T-cell (primary cell): ENCODE results near the gene TRIM7. TPM values are rescaled to one million over a fixed set of nuclear protein-coding genes. Genes with fewer than 3 reads are reported as not detected.

Experiments
- ATAC-seq, 4 experiments: fragments of 200-7000 bp in 3 of 4; fragments of 150-1000 bp in 1 of 4; cut with Tn5 transposase; replicated peaks in 1 of 4; 1 replicate in 3 of 4; 2 replicates in 1 of 4; pipeline ENCODE4 v1.10.0; 2021; ENCODE audit warnings: moderate library complexity in 3 of 4, mild to moderate bottlenecking in 2 of 4, moderate number of reproducible peaks in 1 of 4
- CTCF ChIA-PET, 2 donors: fragments of 300-600 bp; sonication (Branson Sonifier 250); formaldehyde crosslinking; loops; one replicate each; lab custom pipeline; 2022; ENCODE audit warnings: antibody characterized with exemption in 2 of 2; lab: Charles Lee
- POLR2A ChIA-PET, 2 donors: fragments of 300-600 bp; sonication (Branson Sonifier 250); formaldehyde crosslinking; loops; one replicate each; lab custom pipeline; 2022; ENCODE audit warnings: antibody characterized with exemption in 2 of 2; lab: Charles Lee
- DNase-seq, 35 experiments: peaks; one replicate each; pipeline versions ENCODE4 v3.0.0 to v3.0.0-alpha.2; 2013 to 2023
- H3K27ac ChIP-seq: one replicate; pipeline ENCODE4 v1.5.1; 2013; ENCODE audit warnings: low read length
- H3K27me3 ChIP-seq, 2 experiments: replicated peaks in 1 of 2; 1 replicate in 1 of 2; 2 replicates in 1 of 2; pipeline versions ENCODE4 v1.6.1 to v1.7.0; 2013; ENCODE audit warnings: low read length in 1 of 2, mixed read lengths in 1 of 2; ENCODE audit not compliant: control insufficient read depth in 2 of 2, insufficient read depth in 2 of 2; ENCODE audit errors: extremely low read depth in 1 of 2
- H3K36me3 ChIP-seq, 2 donors: 1 replicate in 1 of 2; 2 replicates in 1 of 2; pipeline versions ENCODE4 v1.6.1 to v1.7.0; 2013; ENCODE audit warnings: low read length in 1 of 2; ENCODE audit not compliant: control insufficient read depth in 2 of 2, insufficient read depth in 1 of 2; ENCODE audit errors: extremely low read depth in 1 of 2
- H3K4me1 ChIP-seq, 2 experiments: 1 replicate in 1 of 2; 2 replicates in 1 of 2; pipeline versions ENCODE4 v1.6.1 to v1.7.0; 2013; ENCODE audit warnings: low read length in 2 of 2, mixed read lengths in 1 of 2; ENCODE audit not compliant: insufficient read depth in 2 of 2, control insufficient read depth in 1 of 2; ENCODE audit errors: extremely low read depth in 1 of 2
- H3K4me3 ChIP-seq, 2 donors: 1 replicate in 1 of 2; 2 replicates in 1 of 2; pipeline versions ENCODE4 v1.5.1 to v1.7.0; 2013; ENCODE audit warnings: mild to moderate bottlenecking in 2 of 2, low read length in 1 of 2, moderate library complexity in 1 of 2; ENCODE audit not compliant: control insufficient read depth in 1 of 2; ENCODE audit errors: extremely low read depth in 1 of 2
- H3K9me3 ChIP-seq: 2 replicates; pipeline ENCODE4 v1.7.0; 2013
- H3K27ac Mint-ChIP-seq, 2 donors: one replicate each; pipeline ENCODE4 v1.8.0; 2020 to 2021; ENCODE audit warnings: mild to moderate bottlenecking in 2 of 2, mixed read lengths in 2 of 2
- H3K27me3 Mint-ChIP-seq, 2 donors: one replicate each; pipeline ENCODE4 v1.8.0; 2021 to 2022; ENCODE audit warnings: mixed read lengths in 2 of 2
- H3K36me3 Mint-ChIP-seq: one replicate; pipeline ENCODE4 v1.8.0; 2021; ENCODE audit warnings: mixed read lengths
- H3K4me1 Mint-ChIP-seq, 3 donors: one replicate each; pipeline ENCODE4 v1.8.0; 2020 to 2022; ENCODE audit warnings: mixed read lengths in 3 of 3, mild to moderate bottlenecking in 1 of 3
- H3K4me3 Mint-ChIP-seq, 3 donors: one replicate each; pipeline ENCODE4 v1.8.0; 2020 to 2022; ENCODE audit warnings: mild to moderate bottlenecking in 3 of 3, mixed read lengths in 3 of 3, moderate library complexity in 3 of 3
- H3K9me3 Mint-ChIP-seq, 3 donors: one replicate each; pipeline ENCODE4 v1.8.0; 2020 to 2022; ENCODE audit warnings: mixed read lengths in 3 of 3
- WGBS: methylation state at CpG from one replicate; pipeline ENCODE4 v1.1.5; 2013; ENCODE audit warnings: missing lambda C conversion rate; ENCODE audit not compliant: insufficient coverage; 5-methylcytosine and 5-hydroxymethylcytosine counted together
- total RNA-seq, 35 experiments: library from RNA in 6 of 35; stranded (reverse) in 6 of 35; fragments of 120-200 nt in 1 of 35; gene quantifications; one replicate each; pipeline versions ENCODE4 v1.2.1 to v1.2.4 and lab custom pipeline; 2013 to 2026

The TRIM7 gene
- total RNA-seq (1 to 10 TPM; 1.6 to 3.1 (median 3.0) TPM), total RNA-seq (lab: John Stamatoyannopoulos, UW) (0 to 3.8 (median 0.90) reads per million in 29 experiments)
- total RNA-seq (2013), result 1.9 TPM

DNA sequence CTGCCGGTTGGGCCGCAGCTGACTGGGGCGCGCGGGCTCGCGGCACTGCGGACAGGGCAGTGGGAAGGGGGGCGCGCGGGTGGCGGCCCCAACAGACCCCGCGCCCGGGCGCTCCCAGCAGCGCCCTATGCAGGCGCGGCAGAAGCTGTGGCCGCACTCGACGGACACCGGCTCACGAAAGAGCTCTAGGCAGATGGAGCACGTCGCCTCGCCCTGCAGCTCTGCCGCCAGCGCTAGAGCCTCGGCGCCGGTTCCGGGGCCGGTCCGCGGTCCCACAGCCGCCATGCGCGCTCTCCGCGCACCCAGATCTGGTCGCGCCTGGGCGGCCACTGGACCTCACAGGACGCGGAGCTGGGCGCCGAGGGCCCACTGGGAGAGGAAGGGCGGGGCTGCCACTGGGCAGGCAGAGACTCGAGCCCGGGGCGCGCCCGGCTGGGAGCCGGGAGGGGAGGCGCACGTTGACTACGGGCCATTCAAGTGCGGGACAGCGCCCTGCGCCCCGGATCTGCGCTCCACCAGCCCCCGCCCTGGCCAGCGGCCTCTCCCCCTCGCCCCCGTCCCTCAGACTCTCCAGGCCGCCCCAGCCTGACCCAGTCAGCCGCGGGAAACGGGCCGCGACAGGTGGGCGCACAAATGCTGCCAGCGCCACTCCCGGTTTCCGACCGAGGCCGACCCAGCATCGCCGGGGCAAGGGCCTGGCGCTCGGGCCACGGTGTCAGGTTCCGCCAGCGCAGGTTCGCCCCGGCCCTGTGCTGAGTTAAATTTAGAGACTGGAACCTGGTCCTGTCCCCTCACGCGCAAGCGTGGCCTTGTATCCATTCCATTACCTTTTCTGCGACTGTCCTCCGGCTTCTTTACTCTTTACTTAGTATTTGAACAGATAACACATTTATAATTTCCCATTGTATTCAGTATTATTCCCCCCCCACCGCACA lies at the start of gene TRIM7:
Gene TRIM7 (minus strand): TSS at position 371 of the 935 bp plus-strand sequence. CDS start 86 bp downstream, at position 285.
- WGBS, result under 1% methylated on average over 87 of the region's 94 CpGs
- H3K4me3 ChIP-seq, result peak within 1 kb of the TSS; percentile 47 to 84
- DNase-seq (peak in 3 of 35 experiments; percentile 4 to 42 (median 9)), ATAC-seq (peak in 3 of 4 experiments; percentile 13 to 25 (median 21))
- Mint-ChIP-seq H3K4me1 (peaks cover 29 to 39% (median 32%) of the 10 kb centered on the region in 3 donors), H3K27me3 (peaks cover 0 to 13% of the 10 kb centered on the region in 2 donors), H3K9me3 (peaks cover 0 to 5% (median 0%) of the 10 kb centered on the region in 3 donors), H3K4me3 (peak within 1 kb of the TSS; percentile 84 to 92 (median 88)), H3K27ac (peak within 1 kb of the TSS; percentile 93 to 95), H3K36me3 (no peaks in the 10 kb centered on the region)
- peaks cover 5 to 26% of the 10 kb centered on the region in 2 experiments for H3K27me3 ChIP-seq
- no peak within 1 kb of the TSS for H3K27ac ChIP-seq
- no peaks in the 10 kb centered on the region for H3K9me3 ChIP-seq
- H3K36me3 ChIP-seq, result no peaks in the 10 kb centered on the region
- peaks cover 11 to 37% of the 10 kb centered on the region in 2 experiments for H3K4me1 ChIP-seq
- ChIA-PET CTCF (interaction anchor here in 1 of 2 donors (1.3 kb wide), 1 partner anchor 13 kb away, joined by 4 read pairs; no protein-coding TSS in a partner anchor), POLR2A (interaction anchor here in 1 of 2 donors (0.6 to 1.0 kb wide), 2 partner anchors 14 to 16 kb away, joined by 3 read pairs; no protein-coding TSS in a partner anchor)

- H3K9me3 ChIP-seq, result no peaks in the 10 kb centered on the region
- Mint-ChIP-seq H3K4me3 (peak overlapping the region; percentile 90 to 99 (median 91)), H3K27ac (peak overlapping the region; percentile 95), H3K9me3 (no peaks in the 10 kb centered on the region), H3K36me3 (peaks cover 5% of the 10 kb centered on the region), H3K4me1 (peaks cover 70 to 75% (median 73%) of the 10 kb centered on the region in 3 donors), H3K27me3 (no peaks in the 10 kb centered on the region)
- POLR2A ChIA-PET, result no interaction called here
- no peaks in the 10 kb centered on the region for H3K27me3 ChIP-seq
- 77% methylated on average over 4 of the region's 4 CpGs for WGBS
- peaks cover 0 to 13% of the 10 kb centered on the region in 2 donors for H3K36me3 ChIP-seq
- H3K4me3 ChIP-seq, result no peak overlapping the region
- DNase-seq (no peak), ATAC-seq (no peak)
- peaks cover 30 to 69% of the 10 kb centered on the region in 2 experiments for H3K4me1 ChIP-seq
- CTCF ChIA-PET, result no interaction called here
- H3K27ac ChIP-seq, result peak overlapping the region; percentile 90
Measured at GRCh38 chr5:181248277-181248676, 43.3 kb upstream of the TRIM7 start.

DNA sequence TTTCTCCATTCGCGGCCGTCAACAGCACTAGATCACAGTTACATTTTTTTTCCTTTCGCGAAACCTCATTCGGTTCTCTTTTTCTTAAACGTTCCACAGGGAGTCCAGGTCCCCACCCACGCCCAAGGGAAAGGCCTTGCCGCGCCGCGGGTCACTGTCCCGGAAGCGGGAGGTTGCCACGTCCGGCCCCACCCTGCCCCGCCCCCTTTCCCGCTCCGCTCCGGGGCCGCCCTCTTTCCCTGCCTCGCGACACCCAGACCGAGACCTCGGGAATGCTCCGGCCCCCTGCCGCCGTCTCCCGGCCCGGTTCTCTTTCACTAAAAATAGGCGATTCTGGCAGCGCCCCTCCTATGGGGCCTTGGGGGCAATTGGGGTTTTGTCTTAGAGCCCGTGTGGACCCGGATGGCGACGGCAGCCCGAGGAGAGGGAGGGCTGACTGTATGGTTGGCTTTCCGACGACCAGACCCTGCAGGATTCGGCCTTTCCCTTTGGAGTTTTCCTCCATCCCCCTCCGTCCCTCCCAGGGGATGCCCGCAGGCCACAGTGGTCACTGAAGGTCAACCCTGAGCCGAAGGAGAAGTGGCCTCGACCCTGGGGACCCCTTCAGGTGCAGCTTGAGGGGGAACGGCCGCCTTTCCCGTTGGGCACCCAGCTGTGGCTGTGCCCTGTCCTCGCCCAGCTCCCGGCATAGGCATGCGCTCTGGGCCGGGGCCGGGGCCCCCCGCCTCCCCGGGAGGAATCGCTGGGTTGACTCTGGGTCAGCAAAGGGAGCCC lies 41.5 kb upstream of the TRIM7 start:
- WGBS, result under 1% methylated on average over 46 of the region's 55 CpGs
- H3K4me1 Mint-ChIP-seq, result peaks cover 79 to 84% (median 83%) of the 10 kb centered on the region in 3 donors
- Histone ChIP-seq H3K27ac (peak overlapping the region; percentile 90), H3K4me3 (peak overlapping the region; percentile 55 to 73), H3K36me3 (peaks cover under 1 to 22% of the 10 kb centered on the region in 2 donors), H3K9me3 (no peaks in the 10 kb centered on the region), H3K4me1 (peaks cover 37 to 86% of the 10 kb centered on the region in 2 experiments), H3K27me3 (no peaks in the 10 kb centered on the region)
- H3K27me3 Mint-ChIP-seq, result no peaks in the 10 kb centered on the region
- peaks cover 16% of the 10 kb centered on the region for H3K36me3 Mint-ChIP-seq
- no peaks in the 10 kb centered on the region for H3K9me3 Mint-ChIP-seq
- POLR2A ChIA-PET, result interaction anchor here in 1 of 2 donors (1.0 kb wide), 1 partner anchor 23 kb away, joined by 7 read pairs; the partner anchor contains the start of gene TRIM41
- DNase-seq (peak in 29 of 35 experiments; percentile 22 to 80 (median 42)), ATAC-seq (peak; percentile 31 to 49 (median 42))
- CTCF ChIA-PET, result interaction anchor here in 1 of 2 donors (1.0 kb wide), 1 partner anchor 64 kb away, joined by 3 read pairs; no protein-coding TSS in a partner anchor
- peak overlapping the region; percentile 95 to 98 for H3K27ac Mint-ChIP-seq
- H3K4me3 Mint-ChIP-seq, result peak overlapping the region; percentile 90 to 99 (median 91)

DNA sequence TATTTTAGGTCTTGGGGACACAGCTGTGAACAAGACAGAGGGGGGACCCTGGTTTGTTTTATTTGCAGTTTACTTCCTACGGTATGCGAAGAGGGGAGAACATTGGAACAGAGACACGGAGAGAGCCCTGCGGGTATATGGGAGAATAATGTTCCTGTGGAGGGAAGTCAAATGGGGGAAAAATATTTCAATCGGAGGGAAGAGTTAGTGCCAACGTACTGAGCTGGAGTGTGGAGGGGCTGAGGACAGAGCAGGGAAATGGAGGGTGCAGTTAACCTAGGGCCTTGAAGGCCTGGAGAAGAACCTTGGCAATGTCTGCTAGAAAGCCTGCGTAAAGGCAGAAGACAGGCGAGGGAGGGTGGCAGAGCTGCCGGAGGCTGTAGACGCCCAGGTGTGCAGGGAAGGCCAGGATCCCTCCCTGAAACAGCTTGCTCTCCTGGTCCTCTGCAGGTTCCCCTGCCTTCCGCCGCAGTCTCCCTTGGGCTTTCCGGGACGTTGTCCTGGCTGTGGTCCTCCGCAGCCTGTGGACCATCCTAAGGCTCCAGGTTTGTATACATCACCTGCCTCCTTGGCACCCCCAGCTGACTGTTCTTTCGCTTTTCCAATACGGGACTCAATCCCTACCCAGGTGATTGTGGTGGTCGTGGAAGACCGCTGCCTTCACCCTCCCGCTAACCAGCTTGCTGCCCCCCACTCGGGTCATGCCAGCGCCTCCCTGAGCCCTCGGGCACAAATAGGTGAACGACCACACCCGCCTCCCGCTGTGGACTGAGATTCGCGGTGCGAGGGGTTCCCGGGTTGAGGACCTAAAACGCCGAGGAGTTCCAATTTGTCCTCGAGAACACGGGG lies 40.7 kb upstream of the TRIM7 start:
- ChIA-PET CTCF (interaction anchor here in 1 of 2 donors (1.0 kb wide), 1 partner anchor 63 kb away, joined by 3 read pairs; no protein-coding TSS in a partner anchor), POLR2A (interaction anchor here in 1 of 2 donors (1.4 kb wide), 1 partner anchor 15 kb away, joined by 4 read pairs; no protein-coding TSS in a partner anchor)
- no peaks in the 10 kb centered on the region for H3K27me3 ChIP-seq
- peaks cover 18% of the 10 kb centered on the region for H3K36me3 Mint-ChIP-seq
- no peaks in the 10 kb centered on the region for H3K9me3 Mint-ChIP-seq
- no peaks in the 10 kb centered on the region for H3K27me3 Mint-ChIP-seq
- ATAC-seq (peak in 1 of 4 experiments; percentile 1), DNase-seq (no peak)
- peak overlapping the region; percentile 95 to 98 for H3K27ac Mint-ChIP-seq
- peak overlapping the region; percentile 90 to 99 (median 91) for H3K4me3 Mint-ChIP-seq
- H3K9me3 ChIP-seq, result no peaks in the 10 kb centered on the region
- H3K27ac ChIP-seq, result peak overlapping the region; percentile 90
- H3K4me1 Mint-ChIP-seq, result peaks cover 79 to 87% (median 87%) of the 10 kb centered on the region in 3 donors
- H3K4me3 ChIP-seq, result peak overlapping the region; percentile 55 to 73
- 38% methylated on average over 31 of the region's 34 CpGs for WGBS
- H3K36me3 ChIP-seq, result peaks cover 9 to 27% of the 10 kb centered on the region in 2 donors
- H3K4me1 ChIP-seq, result peaks cover 38 to 89% of the 10 kb centered on the region in 2 experiments

- peak; percentile 72 to 80 (median 76) for ATAC-seq
- Mint-ChIP-seq H3K27ac (peak within 1 kb of the TSS; percentile 95 to 99), H3K4me3 (peak within 1 kb of the TSS; percentile 91 to 99 (median 91)), H3K9me3 (no peaks in the 10 kb centered on the region), H3K27me3 (no peaks in the 10 kb centered on the region), H3K36me3 (peaks cover 26% of the 10 kb centered on the region), H3K4me1 (peaks cover 66 to 80% (median 76%) of the 10 kb centered on the region in 3 donors)
- H3K9me3 ChIP-seq, result no peaks in the 10 kb centered on the region
- WGBS, result under 1% methylated on average over 34 of the region's 50 CpGs
- H3K4me3 ChIP-seq, result peak within 1 kb of the TSS; percentile 96
- POLR2A ChIA-PET, result interaction anchor here in 1 of 2 donors (0.6 kb wide), 2 partner anchors 18 to 21 kb away, joined by 3 to 4 read pairs; partner anchors contain the start of genes TRIM41 and TRIM52
- peak within 1 kb of the TSS; percentile 95 for H3K27ac ChIP-seq
- CTCF ChIA-PET, result interaction anchor here in 1 of 2 donors (0.9 to 1.8 kb wide), 7 partner anchors 11 to 59 kb away, joined by 3 to 8 read pairs (median 6); partner anchors contain the start of gene TRIM41
- no peaks in the 10 kb centered on the region for H3K27me3 ChIP-seq
- peaks cover 9 to 42% of the 10 kb centered on the region in 2 donors for H3K36me3 ChIP-seq
- DNase-seq, result peak; percentile 82 to 92 (median 88)
- H3K4me1 ChIP-seq, result peaks cover 34 to 82% of the 10 kb centered on the region in 2 experiments
Measured at GRCh38 chr5:181243564-181244343, 38.8 kb upstream of the TRIM7 start, which contains the start of gene RACK1. Gene RACK1 (minus strand): TSS chr5:181243906. CDS start chr5:181243800, 106 bp downstream.
